ENCODE results near the gene PPP1R12A.
"Not testable (repeated sequence)": the region's sequence is repeated elsewhere in the genome, so short reads cannot be mapped to it uniquely, and the experiment has no call there.

DNA sequence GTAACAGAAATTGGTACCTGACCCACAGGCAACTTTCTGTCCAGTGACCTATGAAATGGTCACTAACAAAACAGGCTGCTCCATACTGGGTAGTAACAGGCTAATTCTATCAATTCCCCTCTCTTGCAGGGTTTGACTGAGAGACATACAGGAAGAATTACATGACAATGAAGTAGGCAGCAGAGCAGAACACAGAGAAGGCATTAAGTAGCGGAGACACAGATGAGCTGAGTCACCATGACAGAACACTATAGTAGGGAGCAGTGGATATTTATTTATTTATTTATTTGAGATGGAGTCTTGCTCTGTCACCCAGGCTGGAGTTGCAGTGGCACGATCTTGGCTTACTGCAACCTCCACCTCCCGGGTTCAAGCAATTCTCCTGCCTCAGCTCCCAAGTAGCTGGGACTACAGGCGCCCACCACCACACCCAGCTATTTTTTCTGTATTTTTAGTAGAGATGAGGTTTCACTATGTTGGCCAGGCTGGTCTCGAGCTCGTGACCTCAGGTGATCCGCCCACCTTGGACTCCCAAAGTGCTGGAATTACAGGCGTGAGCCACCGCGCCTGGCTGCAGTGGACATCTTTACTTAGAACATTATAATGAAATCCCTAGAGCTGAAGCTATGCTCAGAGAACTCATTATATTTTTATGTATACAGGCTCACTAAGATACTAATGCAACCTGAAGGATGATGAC is 150.4 kb downstream of the PPP1R12A start:
- TF ChIP-seq YY1 (IDR thresholded peaks at IDR 0.05; ENCODE audit: insufficient read depth, insufficient read length); ZNF274 (IDR thresholded peaks at IDR 0.05; ENCODE audit: low read depth, low read length); SUZ12 (IDR thresholded peaks at IDR 0.05; ENCODE audit: extremely low read depth, insufficient read depth, insufficient read length): not testable (repeated sequence)

Measured in NT2/D1 (cell line).